Suprapubic skin (tissue), 4 donors: ENCODE data around the gene PCBP3. TPM values are rescaled to one million over a fixed set of nuclear protein-coding genes. Genes with fewer than 3 reads are reported as not detected.

Source experiments
- DNase-seq, 2 donors: peaks; one replicate each; pipeline ENCODE4 v3.0.0-alpha.2; 2019; ENCODE audit warnings: low spot score in 2 of 2
- H3K27ac ChIP-seq: fragments of 200-600 bp; sonication (generic); one replicate; pipeline ENCODE4 v1.5.1; 2019
- H3K27me3 ChIP-seq: fragments of 200-600 bp; sonication (generic); one replicate; pipeline ENCODE4 v1.5.1; 2019
- H3K36me3 ChIP-seq: fragments of 200-600 bp; sonication (generic); one replicate; pipeline ENCODE4 v1.5.1; 2019
- H3K4me1 ChIP-seq: fragments of 200-600 bp; sonication (generic); one replicate; pipeline ENCODE4 v1.5.1; 2019
- H3K4me3 ChIP-seq: fragments of 200-600 bp; sonication (generic); one replicate; pipeline ENCODE4 v1.5.1; 2019; ENCODE audit warnings: mild to moderate bottlenecking
- H3K9me3 ChIP-seq: fragments of 200-600 bp; sonication (generic); one replicate; pipeline ENCODE4 v1.5.1; 2019
- CTCF ChIP-seq, 2 donors: fragments of 200-600 bp in 1 of 2; fragments of 450-650 bp in 1 of 2; sonication (generic) in 1 of 2; IDR thresholded peaks; one replicate each; pipeline ENCODE4 v1.5.1; 2016 to 2019; ENCODE audit warnings: antibody characterized with exemption in 2 of 2, mild to moderate bottlenecking in 1 of 2, moderate library complexity in 1 of 2
- EP300 ChIP-seq: sonication (generic); formaldehyde crosslinking; IDR thresholded peaks from one replicate; pipeline ENCODE4 v1.6.1; 2017; ENCODE audit warnings: antibody characterized with exemption
- POLR2A ChIP-seq, 2 donors: fragments of 450-650 bp; IDR thresholded peaks; one replicate each; pipeline ENCODE4 v1.6.1; 2017; ENCODE audit warnings: antibody characterized with exemption in 2 of 2, mild to moderate bottlenecking in 2 of 2, moderate library complexity in 2 of 2
- POLR2AphosphoS5 ChIP-seq, 3 donors: sonication (generic); formaldehyde crosslinking; IDR thresholded peaks; one replicate each; pipeline ENCODE4 v1.6.1; 2017; ENCODE audit warnings: antibody characterized with exemption in 3 of 3
- WGBS: methylation state at CpG from one replicate; pipeline ENCODE4 v1.1.5; 2018; 5-methylcytosine and 5-hydroxymethylcytosine counted together
- total RNA-seq, 4 donors: library from RNA; depleted of rRNA; stranded (reverse); fragments of >200 nt; gene quantifications; one replicate each; pipeline ENCODE4 v1.1.0, GENCODE V29; 2016

The PCBP3 gene
- total RNA-seq: 1 to 10 TPM in 3 of 4 donors, under 1 TPM in 1; 0.97 to 7.3 (median 2.7) TPM

GRCh38 chr21:45643021-45643980 is at the start of gene PCBP3:
PCBP3 (plus strand) TSS chr21:45643725; CDS start chr21:45850086, 206,361 bp downstream.
- Histone ChIP-seq H3K27ac (peak within 1 kb of the TSS; percentile 72), H3K4me3 (peak within 1 kb of the TSS; percentile 63), H3K36me3 (no peaks in the 10 kb centered on the region), H3K27me3 (peaks cover 41% of the 10 kb centered on the region), H3K4me1 (peaks cover 39% of the 10 kb centered on the region), H3K9me3 (no peaks in the 10 kb centered on the region)
- peak; percentile 95 to 97 for DNase-seq
- TF ChIP-seq POLR2AphosphoS5 (IDR thresholded peaks at IDR 0.05) (no peak), CTCF (IDR thresholded peaks at IDR 0.05) (no peak), POLR2A (IDR thresholded peaks at IDR 0.05) (peak in 1 of 2 donors; percentile 20), EP300 (no peak)
- 4% methylated on average over 18 of the region's 120 CpGs for WGBS

- peak in 1 of 2 donors; percentile 49 for DNase-seq
- H3K27ac ChIP-seq: no peak overlapping the region
- peaks cover 42% of the 10 kb centered on the region for H3K27me3 ChIP-seq
- no peaks in the 10 kb centered on the region for H3K36me3 ChIP-seq
- peaks cover 26% of the 10 kb centered on the region for H3K4me1 ChIP-seq
- WGBS: 84% methylated on average over 17 of the region's 17 CpGs
- TF ChIP-seq CTCF (IDR thresholded peaks at IDR 0.05) (no peak), EP300 (no peak), POLR2A (IDR thresholded peaks at IDR 0.05) (no peak), POLR2AphosphoS5 (IDR thresholded peaks at IDR 0.05) (no peak)
- no peak overlapping the region for H3K4me3 ChIP-seq
- no peaks in the 10 kb centered on the region for H3K9me3 ChIP-seq
These were observed 48.6 kb upstream of the PCBP3 start for GRCh38 chr21:45594721-45595489.

GRCh38 chr21:45595574-45596295 is 47.8 kb upstream of the PCBP3 start:
- Histone ChIP-seq H3K9me3 (no peaks in the 10 kb centered on the region), H3K36me3 (no peaks in the 10 kb centered on the region), H3K4me3 (no peak overlapping the region), H3K27ac (no peak overlapping the region), H3K4me1 (peaks cover 18% of the 10 kb centered on the region), H3K27me3 (peaks cover 33% of the 10 kb centered on the region)
- DNase-seq: peak in 1 of 2 donors; percentile 50
- 87% methylated on average over 16 of the region's 16 CpGs for WGBS
- TF ChIP-seq EP300 (no peak), POLR2AphosphoS5 (IDR thresholded peaks at IDR 0.05) (no peak), POLR2A (IDR thresholded peaks at IDR 0.05) (no peak), CTCF (IDR thresholded peaks at IDR 0.05) (no peak)

- DNase-seq: peak; percentile 70 to 79
These were observed 46.7 kb upstream of the PCBP3 start for GRCh38 chr21:45596704-45597318.

More at GRCh38 chr21:45596704-45597318, 46.7 kb upstream of the PCBP3 start:
- no peak for TF ChIP-seq EP300
- peak; percentile 64 to 78 for TF ChIP-seq CTCF (IDR thresholded peaks at IDR 0.05)
- Histone ChIP-seq H3K9me3 (no peaks in the 10 kb centered on the region), H3K4me1 (peaks cover 7% of the 10 kb centered on the region), H3K27ac (no peak overlapping the region), H3K36me3 (no peaks in the 10 kb centered on the region), H3K4me3 (no peak overlapping the region), H3K27me3 (peaks cover 32% of the 10 kb centered on the region)
- 37% methylated on average over 14 of the region's 16 CpGs for WGBS
